Heart left ventricle (tissue), 16 donors: ENCODE measurements around the gene C19orf67. TPM values are rescaled to one million over a fixed set of nuclear protein-coding genes. Genes with fewer than 3 reads are reported as not detected.

ENCODE experiments used
- ATAC-seq, 4 donors: fragments of 200-7000 bp; cut with Tn5 transposase; one replicate each; pipeline ENCODE4 v1.9.1; 2020 to 2022; ENCODE audit warnings: moderate library complexity in 4 of 4, mild to moderate bottlenecking in 3 of 4, moderate number of reproducible peaks in 1 of 4
- DNase-seq, 5 donors: peaks; one replicate each; pipeline ENCODE4 v3.0.0-alpha.2; 2020
- H3K27ac ChIP-seq, 12 donors: fragments of 200-600 bp; sonication (generic) in 4 of 12; one replicate each; pipeline versions ENCODE4 v1.5.0 to v1.8.0; 2016 to 2022; ENCODE audit warnings: mild to moderate bottlenecking in 2 of 12
- H3K27me3 ChIP-seq, 9 donors: fragments of 200-600 bp; sonication (generic) in 2 of 9; one replicate each; pipeline versions ENCODE4 v1.5.1 to v1.8.0; 2016 to 2022; ENCODE audit warnings: mild to moderate bottlenecking in 3 of 9
- H3K36me3 ChIP-seq, 9 donors: fragments of 200-600 bp; sonication (generic) in 2 of 9; one replicate each; pipeline versions ENCODE4 v1.5.0 to v1.8.0; 2018 to 2022; ENCODE audit warnings: mild to moderate bottlenecking in 2 of 9
- H3K4me1 ChIP-seq, 12 donors: fragments of 200-600 bp; sonication (generic) in 4 of 12; one replicate each; pipeline versions ENCODE4 v1.5.0 to v1.8.0; 2016 to 2022; ENCODE audit warnings: mild to moderate bottlenecking in 3 of 12
- H3K4me3 ChIP-seq, 12 donors: fragments of 200-600 bp; sonication (generic) in 4 of 12; one replicate each; pipeline versions ENCODE4 v1.5.0 to v1.8.0; 2017 to 2022; ENCODE audit warnings: mild to moderate bottlenecking in 9 of 12, moderate library complexity in 4 of 12
- H3K9me3 ChIP-seq, 12 donors: fragments of 200-600 bp; sonication (generic) in 4 of 12; one replicate each; pipeline versions ENCODE4 v1.5.0 to v1.8.0; 2016 to 2022; ENCODE audit warnings: mild to moderate bottlenecking in 1 of 12
- CTCF ChIP-seq, 12 donors: fragments of 200-600 bp; sonication (generic) in 4 of 12; IDR thresholded peaks; one replicate each; pipeline versions ENCODE4 v1.5.0 to v1.8.0; 2018 to 2022; ENCODE audit warnings: antibody characterized with exemption in 12 of 12, mild to moderate bottlenecking in 5 of 12
- POLR2A ChIP-seq, 2 donors: fragments of 450-650 bp; IDR thresholded peaks; one replicate each; pipeline ENCODE4 v1.6.1; 2017; ENCODE audit warnings: antibody characterized with exemption in 2 of 2, mild to moderate bottlenecking in 2 of 2, moderate library complexity in 2 of 2
- WGBS, 4 donors: extraction: QIAGEN DNeasy Blood & Tissue Kit in 2 of 4; methylation state at CpG; one replicate each; pipeline versions ENCODE4 v1.1.5 to v1.1.7; 2013 to 2018; 5-methylcytosine and 5-hydroxymethylcytosine counted together
- intact Hi-C, 10 donors: fragments of 100-400 bp; cut with DNase I; formaldehyde crosslinking; loops; one replicate each; pipeline versions ENCODE4 v1.11.1 to v1.14.2; 2022
- polyA plus RNA-seq, 2 donors: library from polyadenylated mRNA; stranded (reverse); fragments of 200-250 nt; gene quantifications; one replicate each; pipeline ENCODE4 v1.2.3, GENCODE V29; 2013
- total RNA-seq, 9 donors: library from RNA; depleted of rRNA in 2 of 9; stranded (reverse); fragments of >200 nt in 2 of 9; fragmentation: NEBNext Ultra II Directional in 3 of 9; extraction: Animal tissue kit (Norgen Biotek cat#: 25700) in 3 of 9; gene quantifications; one replicate each; pipeline versions ENCODE4 v1.1.0 to v1.2.4, GENCODE V29; 2016 to 2023
- donor health status: ischemic (EF 13 %, LVEDD 7.1; RV severe dilation, severe dysfunction).
- donor health status: healthy with polysubstance abuse.
- donor health status: DM: no; HTN: yes; CAD: no.
- donor health status: DM: no; HTN: no; CAD: no.
- donor health status: ischemic (EF 25% LVEDD 6.9; RV normal size, moderate dysfunction).
- donor health status: ischemic (EF 25% LVEDD 5.7; RV mildly dilated, moderate dysfunction).
- donor health status: healthy.
- donor health status: DM: yes; HTN: yes; CAD: no.
- donor health status: ischemic (EF 35%, LVEDD 5.7; RV mildly dilated, moderate dysfunction).
- donor health status: nonischemic (EF 11% LVEDD 7.7; RV severe dilation, severe dysfunction).
- donor health status: DM: yes; HTN: yes; CAD: no.
- donor health status: PGD.
- donor health status: ischemic (EF 29% LVEDD 5.4; RV normal size, mild dysfunction).
- donor health status: nonischemic (EF 23%, LVEDD 6.1; RV moderate dilation, normal function).

C19orf67 gene
- total and polyA plus RNA-seq, 11 donors: not detected

DNA sequence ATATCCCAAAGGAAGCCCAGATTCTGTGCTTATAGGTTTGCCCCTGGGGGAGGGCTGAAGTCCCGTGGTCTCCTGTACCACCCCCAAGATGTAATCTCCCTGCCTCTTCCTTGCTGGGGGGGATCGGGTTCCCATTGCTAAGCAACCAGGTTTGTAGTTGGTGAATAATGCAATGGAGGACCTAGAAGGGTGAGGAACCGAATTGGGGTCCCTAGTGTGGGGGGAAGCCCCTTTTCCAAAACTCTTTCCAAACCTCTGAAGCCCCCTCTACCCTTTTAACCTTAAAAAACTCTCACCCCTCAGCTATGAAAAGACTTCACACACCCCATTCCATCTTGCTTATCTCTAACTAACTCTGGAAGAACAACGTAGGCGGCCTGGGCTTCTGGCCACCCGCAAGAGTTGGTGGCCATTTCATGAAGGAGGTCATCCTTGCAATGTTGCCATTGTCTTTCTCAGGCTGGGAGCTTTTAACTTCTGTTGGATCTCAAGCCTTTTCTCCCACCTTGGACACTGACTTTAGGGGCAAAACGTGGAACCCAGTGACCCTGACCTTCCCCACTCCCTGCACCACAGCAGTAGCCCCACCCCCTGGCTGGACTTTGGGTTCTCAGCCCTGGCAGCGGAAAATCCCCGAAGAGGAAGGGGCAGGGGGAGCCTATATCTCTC lies 24.4 kb downstream of the C19orf67 start:
- no peak for TF ChIP-seq POLR2A (IDR thresholded peaks at IDR 0.05)
- no peak for TF ChIP-seq CTCF (IDR thresholded peaks at IDR 0.05)
- no peak overlapping the region for H3K4me3 ChIP-seq
- ATAC-seq (no peak), DNase-seq (no peak)
- H3K27ac ChIP-seq: no peak overlapping the region
- no peaks in the 10 kb centered on the region for H3K9me3 ChIP-seq
- H3K27me3 ChIP-seq: peaks cover 5 to 34% (median 28%) of the 10 kb centered on the region in 9 donors
- intact Hi-C loops: loop anchor here in 1 of 10 donors (10.0 kb wide), 1 partner anchor 466 kb away; no protein-coding TSS in a partner anchor
- WGBS, 4 donors: 46 to 55% (median 51%) methylated on average over 6 to 9 of the region's 9 CpGs
- H3K36me3 ChIP-seq: no peaks in the 10 kb centered on the region
- peaks cover 0 to 18% (median 2%) of the 10 kb centered on the region in 12 donors for H3K4me1 ChIP-seq

- Histone ChIP-seq H3K4me3 (no peak overlapping the region), H3K27ac (no peak overlapping the region), H3K27me3 (peaks cover 5 to 34% (median 28%) of the 10 kb centered on the region in 9 donors), H3K4me1 (peaks cover 0 to 18% (median 2%) of the 10 kb centered on the region in 12 donors), H3K9me3 (no peaks in the 10 kb centered on the region), H3K36me3 (no peaks in the 10 kb centered on the region)
- DNase-seq: no peak
- ATAC-seq: no peak
- intact Hi-C loops: loop anchor here in 2 of 10 donors (10.0 kb wide), 2 partner anchors 175 to 465 kb away; no protein-coding TSS in a partner anchor
- no peak for TF ChIP-seq CTCF (IDR thresholded peaks at IDR 0.05)
- no peak for TF ChIP-seq POLR2A (IDR thresholded peaks at IDR 0.05)
- 45 to 64% (median 48%) methylated on average over 6 to 8 of the region's 8 CpGs for WGBS, 4 donors
Measured at GRCh38 chr19:14059652-14060155, 25.9 kb downstream of the C19orf67 start.

GRCh38 chr19:14059093-14059480 lies 26.5 kb downstream of the C19orf67 start:
- 17 to 21% (median 18%) methylated on average over 11 to 15 of the region's 15 CpGs for WGBS, 4 donors
- H3K27me3 ChIP-seq: peaks cover 5 to 34% (median 28%) of the 10 kb centered on the region in 9 donors
- ATAC-seq: no peak
- no peak overlapping the region for H3K4me3 ChIP-seq
- no peaks in the 10 kb centered on the region for H3K9me3 ChIP-seq
- no peak for DNase-seq
- H3K36me3 ChIP-seq: no peaks in the 10 kb centered on the region
- no peak overlapping the region for H3K27ac ChIP-seq
- TF ChIP-seq POLR2A (IDR thresholded peaks at IDR 0.05): no peak
- TF ChIP-seq CTCF (IDR thresholded peaks at IDR 0.05): peak; percentile 41 to 68 (median 57)
- intact Hi-C loops: loop anchor here in 1 of 10 donors (10.0 kb wide), 1 partner anchor 174 kb away; no protein-coding TSS in a partner anchor
- H3K4me1 ChIP-seq: peaks cover 0 to 18% (median 2%) of the 10 kb centered on the region in 12 donors
